Measurements from ENCODE around the gene EPS8. TPM values are rescaled to one million over a fixed set of nuclear protein-coding genes. Genes with fewer than 3 reads are reported as not detected.

Gene EPS8
- total RNA-seq, 1 experiment from 2014 or later, result 32.0 TPM

DNA sequence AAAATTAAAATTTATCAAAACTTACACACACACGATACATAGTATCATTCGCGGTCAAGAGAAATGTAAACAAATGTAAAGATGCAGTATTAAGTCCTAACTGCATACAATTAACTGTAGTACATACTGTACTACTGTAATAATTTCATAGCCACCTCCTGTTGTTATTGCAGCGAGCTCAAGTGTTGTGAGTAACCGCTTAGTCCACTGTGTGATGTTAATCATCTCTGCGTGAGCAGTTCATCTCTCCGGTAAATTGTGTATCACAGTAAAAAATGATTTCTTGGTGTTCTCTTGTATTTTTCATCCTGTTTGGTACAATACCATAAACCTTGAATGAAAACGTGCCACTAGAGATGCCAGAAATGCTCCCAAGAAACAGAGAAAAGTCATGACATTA, 6.5 kb downstream of the EPS8 start:
- no peaks in the 10 kb centered on the region for H3K9me3 ChIP-seq (ENCODE audit: control insufficient read depth, insufficient read depth, low read depth, low read length)
- intact Hi-C loops (cut with micrococcal nuclease; ENCODE audit: unreplicated experiment), result no loop called here

DNA sequence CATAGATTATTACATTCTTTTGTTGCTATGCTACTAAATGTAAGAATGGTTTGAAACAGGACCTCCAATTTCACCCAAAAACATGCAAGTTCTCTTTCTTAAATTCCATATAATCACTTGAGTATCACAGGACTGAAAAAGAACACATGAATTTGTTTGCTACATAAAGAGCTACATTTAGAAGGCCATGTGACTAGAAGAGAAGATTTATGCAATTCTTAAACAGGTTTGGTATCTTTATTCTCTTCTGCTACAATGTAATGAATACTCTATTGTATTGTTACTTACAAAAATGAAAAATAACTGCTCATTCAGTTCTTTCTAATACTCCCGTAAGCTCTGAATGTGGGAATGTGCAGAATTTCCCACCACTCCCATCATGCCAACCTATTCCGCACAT, 9.3 kb downstream of the EPS8 start:
- TF ChIP-seq SIN3A (IDR thresholded peaks at IDR 0.05; ENCODE audit: borderline replicate concordance, insufficient read depth, low read depth, low read length), result no peak
- H3K27me3 ChIP-seq (ENCODE audit: control insufficient read depth, insufficient read depth, low read length), result no peaks in the 10 kb centered on the region
- H3K36me3 ChIP-seq (ENCODE audit: control insufficient read depth, insufficient read depth, low read length), result no peaks in the 10 kb centered on the region
- DNase-seq (ENCODE audit: low read depth, low spot score) (no peak), ATAC-seq (no peak)
- BruUV-seq (replicated peaks), result no TSS peak
- peaks cover 5% of the 10 kb centered on the region for H3K4me1 ChIP-seq (ENCODE audit: control insufficient read depth, insufficient read depth, low read length)
- H3K4me3 ChIP-seq (ENCODE audit: low read depth in 2 of 2, low read length in 2 of 2), result no peak overlapping the region
- in situ Hi-C loops (cut with HindIII; ENCODE audit: low pct_unique_long_range_greater_than_20kb, low sequenced_read_pairs), result no loop called here
- CTCF ChIA-PET, result no interaction called here
- H3K27ac ChIP-seq (ENCODE audit: low read length), result no peak overlapping the region
- POLR2A ChIA-PET, result no interaction called here
- no peaks in the 10 kb centered on the region for H3K9me3 ChIP-seq (ENCODE audit: control insufficient read depth, insufficient read depth, low read depth, low read length)
- intact Hi-C loops (cut with micrococcal nuclease; ENCODE audit: unreplicated experiment), result no loop called here

More for the DNA sequence above, 6.5 kb downstream of the EPS8 start:
- DNase-seq (ENCODE audit: low read depth, low spot score) (no peak), ATAC-seq (no peak)
- no TSS peak for BruUV-seq (replicated peaks)
- Histone ChIP-seq H3K27ac (ENCODE audit: low read length) (no peak overlapping the region), H3K36me3 (ENCODE audit: control insufficient read depth, insufficient read depth, low read length) (no peaks in the 10 kb centered on the region), H3K4me1 (ENCODE audit: control insufficient read depth, insufficient read depth, low read length) (peaks cover 5% of the 10 kb centered on the region), H3K4me3 (ENCODE audit: low read depth in 2 of 2, low read length in 2 of 2) (no peak overlapping the region), H3K27me3 (ENCODE audit: control insufficient read depth, insufficient read depth, low read length) (no peaks in the 10 kb centered on the region)
- in situ Hi-C loops (cut with HindIII; ENCODE audit: low pct_unique_long_range_greater_than_20kb, low sequenced_read_pairs), result no loop called here
- CTCF ChIA-PET, result no interaction called here
- TF ChIP-seq, protein P1, sequence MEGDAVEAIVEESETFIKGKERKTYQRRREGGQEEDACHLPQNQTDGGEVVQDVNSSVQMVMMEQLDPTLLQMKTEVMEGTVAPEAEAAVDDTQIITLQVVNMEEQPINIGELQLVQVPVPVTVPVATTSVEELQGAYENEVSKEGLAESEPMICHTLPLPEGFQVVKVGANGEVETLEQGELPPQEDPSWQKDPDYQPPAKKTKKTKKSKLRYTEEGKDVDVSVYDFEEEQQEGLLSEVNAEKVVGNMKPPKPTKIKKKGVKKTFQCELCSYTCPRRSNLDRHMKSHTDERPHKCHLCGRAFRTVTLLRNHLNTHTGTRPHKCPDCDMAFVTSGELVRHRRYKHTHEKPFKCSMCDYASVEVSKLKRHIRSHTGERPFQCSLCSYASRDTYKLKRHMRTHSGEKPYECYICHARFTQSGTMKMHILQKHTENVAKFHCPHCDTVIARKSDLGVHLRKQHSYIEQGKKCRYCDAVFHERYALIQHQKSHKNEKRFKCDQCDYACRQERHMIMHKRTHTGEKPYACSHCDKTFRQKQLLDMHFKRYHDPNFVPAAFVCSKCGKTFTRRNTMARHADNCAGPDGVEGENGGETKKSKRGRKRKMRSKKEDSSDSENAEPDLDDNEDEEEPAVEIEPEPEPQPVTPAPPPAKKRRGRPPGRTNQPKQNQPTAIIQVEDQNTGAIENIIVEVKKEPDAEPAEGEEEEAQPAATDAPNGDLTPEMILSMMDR (IDR thresholded peaks at IDR 0.05), result no peak
- no peak for TF ChIP-seq TCF7L2 (IDR thresholded peaks at IDR 0.05; ENCODE audit: low read depth, low read length)
- no peak for TF ChIP-seq SIN3A (IDR thresholded peaks at IDR 0.05; ENCODE audit: borderline replicate concordance, insufficient read depth, low read depth, low read length)
- TF ChIP-seq POLR2AphosphoS5 (IDR thresholded peaks at IDR 0.05; ENCODE audit: low read depth, low read length), result no peak
- TF ChIP-seq, protein P2, sequence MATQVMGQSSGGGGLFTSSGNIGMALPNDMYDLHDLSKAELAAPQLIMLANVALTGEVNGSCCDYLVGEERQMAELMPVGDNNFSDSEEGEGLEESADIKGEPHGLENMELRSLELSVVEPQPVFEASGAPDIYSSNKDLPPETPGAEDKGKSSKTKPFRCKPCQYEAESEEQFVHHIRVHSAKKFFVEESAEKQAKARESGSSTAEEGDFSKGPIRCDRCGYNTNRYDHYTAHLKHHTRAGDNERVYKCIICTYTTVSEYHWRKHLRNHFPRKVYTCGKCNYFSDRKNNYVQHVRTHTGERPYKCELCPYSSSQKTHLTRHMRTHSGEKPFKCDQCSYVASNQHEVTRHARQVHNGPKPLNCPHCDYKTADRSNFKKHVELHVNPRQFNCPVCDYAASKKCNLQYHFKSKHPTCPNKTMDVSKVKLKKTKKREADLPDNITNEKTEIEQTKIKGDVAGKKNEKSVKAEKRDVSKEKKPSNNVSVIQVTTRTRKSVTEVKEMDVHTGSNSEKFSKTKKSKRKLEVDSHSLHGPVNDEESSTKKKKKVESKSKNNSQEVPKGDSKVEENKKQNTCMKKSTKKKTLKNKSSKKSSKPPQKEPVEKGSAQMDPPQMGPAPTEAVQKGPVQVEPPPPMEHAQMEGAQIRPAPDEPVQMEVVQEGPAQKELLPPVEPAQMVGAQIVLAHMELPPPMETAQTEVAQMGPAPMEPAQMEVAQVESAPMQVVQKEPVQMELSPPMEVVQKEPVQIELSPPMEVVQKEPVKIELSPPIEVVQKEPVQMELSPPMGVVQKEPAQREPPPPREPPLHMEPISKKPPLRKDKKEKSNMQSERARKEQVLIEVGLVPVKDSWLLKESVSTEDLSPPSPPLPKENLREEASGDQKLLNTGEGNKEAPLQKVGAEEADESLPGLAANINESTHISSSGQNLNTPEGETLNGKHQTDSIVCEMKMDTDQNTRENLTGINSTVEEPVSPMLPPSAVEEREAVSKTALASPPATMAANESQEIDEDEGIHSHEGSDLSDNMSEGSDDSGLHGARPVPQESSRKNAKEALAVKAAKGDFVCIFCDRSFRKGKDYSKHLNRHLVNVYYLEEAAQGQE (IDR thresholded peaks at IDR 0.05; ENCODE audit: insufficient read depth in 1 of 2, low read depth in 2 of 2, low read length in 1 of 2), result no peak
- POLR2A ChIA-PET, result no interaction called here

DNA sequence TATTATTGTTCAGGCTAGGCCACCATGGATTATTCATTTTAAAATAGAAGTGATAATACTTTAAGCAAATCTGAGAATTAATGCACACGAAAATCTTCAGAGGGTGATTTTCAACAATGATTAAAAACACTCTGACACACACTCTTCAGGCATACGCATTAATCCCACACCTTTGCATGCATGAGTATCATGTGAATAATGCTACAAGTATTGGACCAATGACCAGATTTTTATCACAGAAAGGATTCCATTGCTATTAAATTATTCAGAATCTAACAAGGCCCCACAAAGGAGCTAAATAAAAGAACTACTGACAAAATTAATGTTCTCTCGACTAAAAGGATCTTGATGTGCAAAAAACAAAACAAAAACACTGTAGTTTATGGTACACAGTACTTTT, 11.1 kb downstream of the EPS8 start:
- ChIA-PET CTCF (no interaction called here), POLR2A (interaction anchor here (0.6 kb wide), 1 partner anchor 66 kb away, joined by 3 read pairs; no protein-coding TSS in a partner anchor)
- in situ Hi-C loops (cut with HindIII; ENCODE audit: low pct_unique_long_range_greater_than_20kb, low sequenced_read_pairs) (no loop called here), intact Hi-C loops (cut with micrococcal nuclease; ENCODE audit: unreplicated experiment) (no loop called here)
- no peak for DNase-seq (ENCODE audit: low read depth, low spot score)
- Histone ChIP-seq H3K4me3 (ENCODE audit: low read depth in 2 of 2, low read length in 2 of 2) (no peak overlapping the region), H3K27me3 (ENCODE audit: control insufficient read depth, insufficient read depth, low read length) (no peaks in the 10 kb centered on the region), H3K4me1 (ENCODE audit: control insufficient read depth, insufficient read depth, low read length) (peaks cover 5% of the 10 kb centered on the region), H3K36me3 (ENCODE audit: control insufficient read depth, insufficient read depth, low read length) (no peaks in the 10 kb centered on the region), H3K9me3 (ENCODE audit: control insufficient read depth, insufficient read depth, low read depth, low read length) (no peaks in the 10 kb centered on the region), H3K27ac (ENCODE audit: low read length) (no peak overlapping the region)
- TF ChIP-seq SIN3A (IDR thresholded peaks at IDR 0.05; ENCODE audit: borderline replicate concordance, insufficient read depth, low read depth, low read length) (no peak), POLR2AphosphoS5 (IDR thresholded peaks at IDR 0.05; ENCODE audit: low read depth, low read length) (no peak), TCF7L2 (IDR thresholded peaks at IDR 0.05; ENCODE audit: low read depth, low read length) (no peak)
- TF ChIP-seq, protein P1 (IDR thresholded peaks at IDR 0.05), result no peak
- TF ChIP-seq, protein P2 (IDR thresholded peaks at IDR 0.05; ENCODE audit: insufficient read depth in 1 of 2, low read depth in 2 of 2, low read length in 1 of 2), result no peak
- no TSS peak for BruUV-seq (replicated peaks)
- no peak for ATAC-seq
